ENCODE results near the gene MLLT1.

MLLT1 gene

DNA sequence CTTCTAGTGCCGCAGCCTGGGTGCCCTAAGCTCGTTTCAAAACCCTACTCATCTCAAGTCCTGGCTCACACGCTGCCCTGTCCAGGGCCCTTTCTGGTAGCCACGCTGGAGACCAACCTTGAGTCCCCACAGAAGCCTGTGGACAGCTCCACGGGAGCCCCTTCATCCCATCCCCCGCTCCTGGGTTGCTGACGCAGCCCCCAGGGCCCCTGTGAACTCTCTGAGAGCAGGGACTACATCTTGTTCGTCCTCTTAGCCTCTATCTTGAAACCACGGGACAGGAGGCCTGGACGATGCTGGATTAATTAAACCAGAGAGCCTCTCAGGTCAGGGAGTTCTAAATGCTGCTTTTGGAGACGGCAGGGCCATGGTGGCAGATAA is 7.4 kb downstream of the MLLT1 start:
- H3K9ac ChIP-seq (ENCODE audit: low read length) = no peak overlapping the region
- H3K79me2 ChIP-seq (ENCODE audit: low read length) = peaks cover 97% of the 10 kb centered on the region
- H3K27ac ChIP-seq (ENCODE audit: low read length) = no peak overlapping the region
- H3K4me2 ChIP-seq (ENCODE audit: low read length) = no peak overlapping the region
- no peak overlapping the region for H3K4me3 ChIP-seq (ENCODE audit: low read length)
- peaks cover 5% of the 10 kb centered on the region for H3K4me1 ChIP-seq (ENCODE audit: low read length)
- no peaks in the 10 kb centered on the region for H3K27me3 ChIP-seq (ENCODE audit: low read depth, low read length)
- no peak overlapping the region for H2AFZ ChIP-seq (ENCODE audit: low read depth, low read length)
- H3K9me3 ChIP-seq (ENCODE audit: insufficient read depth, low read length) = no peaks in the 10 kb centered on the region
- peaks cover 80% of the 10 kb centered on the region for H4K20me1 ChIP-seq (ENCODE audit: insufficient read depth, low read length)
- TF ChIP-seq EZH2phosphoT487 (IDR thresholded peaks at IDR 0.05; ENCODE audit: low read depth) (no peak), CTCF (IDR thresholded peaks at IDR 0.05; ENCODE audit: low read depth, low read length) (no peak)
- peaks cover 24% of the 10 kb centered on the region for H3K36me3 ChIP-seq (replicated peaks; ENCODE audit: low read depth, low read length)

GRCh38 chr19:6271721-6272410 is 7.9 kb downstream of the MLLT1 start:
- peaks cover 97% of the 10 kb centered on the region for H3K79me2 ChIP-seq (ENCODE audit: low read length)
- no peaks in the 10 kb centered on the region for H3K9me3 ChIP-seq (ENCODE audit: insufficient read depth, low read length)
- H3K4me1 ChIP-seq (ENCODE audit: low read length) = no peaks in the 10 kb centered on the region
- H3K9ac ChIP-seq (ENCODE audit: low read length) = no peak overlapping the region
- H4K20me1 ChIP-seq (ENCODE audit: insufficient read depth, low read length) = peaks cover 76% of the 10 kb centered on the region
- no peak overlapping the region for H2AFZ ChIP-seq (ENCODE audit: low read depth, low read length)
- no peak overlapping the region for H3K27ac ChIP-seq (ENCODE audit: low read length)
- TF ChIP-seq CTCF (IDR thresholded peaks at IDR 0.05; ENCODE audit: low read depth, low read length) = no peak
- no peak for TF ChIP-seq EZH2phosphoT487 (IDR thresholded peaks at IDR 0.05; ENCODE audit: low read depth)
- H3K4me2 ChIP-seq (ENCODE audit: low read length) = no peak overlapping the region
- H3K36me3 ChIP-seq (replicated peaks; ENCODE audit: low read depth, low read length) = peaks cover 22% of the 10 kb centered on the region
- H3K27me3 ChIP-seq (ENCODE audit: low read depth, low read length) = no peaks in the 10 kb centered on the region
- H3K4me3 ChIP-seq (ENCODE audit: low read length) = no peak overlapping the region

DNA sequence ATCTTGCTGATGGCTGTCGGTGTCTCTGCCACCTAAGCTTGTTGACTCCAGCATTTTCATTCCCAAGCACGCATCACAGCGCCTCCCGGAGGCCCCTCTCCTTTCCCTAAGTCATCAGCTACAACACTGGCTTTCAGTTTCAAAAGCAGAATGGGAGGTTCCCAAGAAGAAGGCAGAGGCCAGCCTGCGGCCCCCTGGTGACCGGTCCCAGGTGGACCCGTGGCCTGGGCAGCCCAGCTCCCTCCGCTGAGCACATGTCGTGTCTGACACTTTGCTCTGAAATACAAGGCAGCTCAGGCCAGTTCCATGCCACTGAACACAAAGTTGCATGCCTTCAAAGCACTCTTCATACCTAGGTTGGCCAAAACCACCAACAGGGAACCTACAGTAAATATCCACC is 8.5 kb downstream of the MLLT1 start:
- no peaks in the 10 kb centered on the region for H3K27me3 ChIP-seq (ENCODE audit: low read depth, low read length)
- H3K9me3 ChIP-seq (ENCODE audit: insufficient read depth, low read length) = no peaks in the 10 kb centered on the region
- H3K4me2 ChIP-seq (ENCODE audit: low read length) = no peak overlapping the region
- H3K79me2 ChIP-seq (ENCODE audit: low read length) = peaks cover 97% of the 10 kb centered on the region
- no peak overlapping the region for H2AFZ ChIP-seq (ENCODE audit: low read depth, low read length)
- no peak for TF ChIP-seq EZH2phosphoT487 (IDR thresholded peaks at IDR 0.05; ENCODE audit: low read depth)
- TF ChIP-seq CTCF (IDR thresholded peaks at IDR 0.05; ENCODE audit: low read depth, low read length) = peak; percentile 21; the same call in 1 of the 2 replicates
- no peak overlapping the region for H3K9ac ChIP-seq (ENCODE audit: low read length)
- H3K4me1 ChIP-seq (ENCODE audit: low read length) = no peaks in the 10 kb centered on the region
- no peak overlapping the region for H3K27ac ChIP-seq (ENCODE audit: low read length)
- H3K4me3 ChIP-seq (ENCODE audit: low read length) = no peak overlapping the region
- peaks cover 70% of the 10 kb centered on the region for H4K20me1 ChIP-seq (ENCODE audit: insufficient read depth, low read length)
- H3K36me3 ChIP-seq (replicated peaks; ENCODE audit: low read depth, low read length) = peaks cover 25% of the 10 kb centered on the region

DNA sequence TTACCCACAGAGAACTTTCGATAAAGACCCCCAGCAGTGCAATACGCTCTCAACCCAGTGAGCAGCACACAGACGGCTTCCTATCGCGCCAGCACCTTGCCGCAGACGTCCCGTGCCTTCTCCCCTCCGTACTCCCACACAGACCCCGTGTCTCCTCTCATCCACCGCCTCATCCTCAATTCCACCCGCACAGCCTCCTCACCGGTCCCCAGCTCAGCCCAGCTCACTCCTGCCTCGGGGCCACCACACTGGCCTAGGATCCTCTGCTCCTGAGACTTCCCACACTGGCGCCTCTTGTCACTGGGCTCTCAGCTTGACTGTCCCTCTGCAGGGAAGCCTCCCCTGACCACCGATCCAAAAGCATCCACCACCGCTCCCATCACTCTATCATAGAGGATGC is 9.0 kb downstream of the MLLT1 start:
- Histone ChIP-seq H3K9me3 (ENCODE audit: insufficient read depth, low read length) (no peaks in the 10 kb centered on the region), H3K4me3 (ENCODE audit: low read length) (no peak overlapping the region), H4K20me1 (ENCODE audit: insufficient read depth, low read length) (peaks cover 66% of the 10 kb centered on the region), H3K4me1 (ENCODE audit: low read length) (no peaks in the 10 kb centered on the region), H3K79me2 (ENCODE audit: low read length) (peaks cover 97% of the 10 kb centered on the region), H3K27me3 (ENCODE audit: low read depth, low read length) (no peaks in the 10 kb centered on the region), H3K4me2 (ENCODE audit: low read length) (no peak overlapping the region), H2AFZ (ENCODE audit: low read depth, low read length) (no peak overlapping the region), H3K36me3 (replicated peaks; ENCODE audit: low read depth, low read length) (peaks cover 23% of the 10 kb centered on the region), H3K27ac (ENCODE audit: low read length) (no peak overlapping the region), H3K9ac (ENCODE audit: low read length) (no peak overlapping the region)
- TF ChIP-seq CTCF (IDR thresholded peaks at IDR 0.05; ENCODE audit: low read depth, low read length) (no peak), EZH2phosphoT487 (IDR thresholded peaks at IDR 0.05; ENCODE audit: low read depth) (no peak)
